ENCODE data around the gene ACOXL. TPM values are rescaled to one million over a fixed set of nuclear protein-coding genes. Genes with fewer than 3 reads are reported as not detected.

The ACOXL gene
- total RNA-seq, 4 donors from 2014 or later: 0.55 to 5.2 (median 1.1) TPM; not detected in 1

DNA sequence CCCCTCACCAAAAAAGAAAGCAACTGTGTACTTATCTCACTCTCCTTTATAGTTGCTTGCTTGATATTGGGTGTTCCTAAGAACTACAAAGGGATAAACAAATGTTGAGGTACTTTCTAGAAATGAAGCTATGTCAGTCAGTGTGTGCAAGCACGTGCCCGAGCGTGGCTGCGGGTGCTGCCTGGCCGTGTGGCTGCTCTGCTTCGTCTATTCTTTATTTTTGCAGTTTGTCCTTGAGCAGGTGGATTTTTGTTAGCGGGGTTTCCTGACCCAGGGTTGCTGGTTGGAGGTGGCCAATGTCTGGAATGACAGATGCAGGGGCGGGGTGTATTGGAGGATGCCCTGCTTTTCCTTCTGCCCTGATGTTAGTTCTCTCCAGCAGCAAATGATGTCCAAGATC lies 62.6 kb downstream of the ACOXL start:
- intact Hi-C loops (cut with DNase I; ENCODE audit: low total_unique reads) (no loop called here), in situ Hi-C loops (cut with MboI; ENCODE audit: low pct_ligation_motif_present in 1 of 4, low pct_unique_long_range_greater_than_20kb in 1 of 4, low sequenced_read_pairs in 3 of 4) (no loop called here)
- no peak overlapping the region for H3K4me3 ChIP-seq
- H3K9me3 ChIP-seq: no peaks in the 10 kb centered on the region
- H3K36me3 ChIP-seq: no peaks in the 10 kb centered on the region
- peaks cover 16% of the 10 kb centered on the region for H3K27me3 ChIP-seq
- WGBS, 2 donors (ENCODE audit: low coverage in 1 of 2): 87% methylated on average over 8 of the region's 8 CpGs; no CpG with 5 or more reads in 1 of the 2 donors
- no peak for DNase-seq
- TF ChIP-seq POLR2AphosphoS5 (IDR thresholded peaks at IDR 0.05) (no peak), EP300 (IDR thresholded peaks at IDR 0.05; ENCODE audit: low read depth) (no peak), POLR2A (IDR thresholded peaks at IDR 0.05) (no peak)
- TF ChIP-seq, protein P1, sequence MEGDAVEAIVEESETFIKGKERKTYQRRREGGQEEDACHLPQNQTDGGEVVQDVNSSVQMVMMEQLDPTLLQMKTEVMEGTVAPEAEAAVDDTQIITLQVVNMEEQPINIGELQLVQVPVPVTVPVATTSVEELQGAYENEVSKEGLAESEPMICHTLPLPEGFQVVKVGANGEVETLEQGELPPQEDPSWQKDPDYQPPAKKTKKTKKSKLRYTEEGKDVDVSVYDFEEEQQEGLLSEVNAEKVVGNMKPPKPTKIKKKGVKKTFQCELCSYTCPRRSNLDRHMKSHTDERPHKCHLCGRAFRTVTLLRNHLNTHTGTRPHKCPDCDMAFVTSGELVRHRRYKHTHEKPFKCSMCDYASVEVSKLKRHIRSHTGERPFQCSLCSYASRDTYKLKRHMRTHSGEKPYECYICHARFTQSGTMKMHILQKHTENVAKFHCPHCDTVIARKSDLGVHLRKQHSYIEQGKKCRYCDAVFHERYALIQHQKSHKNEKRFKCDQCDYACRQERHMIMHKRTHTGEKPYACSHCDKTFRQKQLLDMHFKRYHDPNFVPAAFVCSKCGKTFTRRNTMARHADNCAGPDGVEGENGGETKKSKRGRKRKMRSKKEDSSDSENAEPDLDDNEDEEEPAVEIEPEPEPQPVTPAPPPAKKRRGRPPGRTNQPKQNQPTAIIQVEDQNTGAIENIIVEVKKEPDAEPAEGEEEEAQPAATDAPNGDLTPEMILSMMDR (IDR thresholded peaks at IDR 0.05): no peak
- H3K27ac ChIP-seq: no peak overlapping the region
- H3K4me1 ChIP-seq: no peaks in the 10 kb centered on the region

GRCh38 chr2:110796716-110797301 lies 64.4 kb downstream of the ACOXL start:
- H3K36me3 ChIP-seq: no peaks in the 10 kb centered on the region
- H3K27me3 ChIP-seq: peaks cover 16% of the 10 kb centered on the region
- H3K4me1 ChIP-seq: no peaks in the 10 kb centered on the region
- no peak overlapping the region for H3K27ac ChIP-seq
- in situ Hi-C loops (cut with MboI; ENCODE audit: low pct_ligation_motif_present in 1 of 4, low pct_unique_long_range_greater_than_20kb in 1 of 4, low sequenced_read_pairs in 3 of 4): no loop called here
- no peaks in the 10 kb centered on the region for H3K9me3 ChIP-seq
- 56 to 69% methylated on average over 3 to 7 of the region's 7 CpGs for WGBS, 2 donors (ENCODE audit: low coverage in 1 of 2)
- no peak overlapping the region for H3K4me3 ChIP-seq
- DNase-seq: no peak
- TF ChIP-seq POLR2AphosphoS5 (IDR thresholded peaks at IDR 0.05): no peak
- no peak for TF ChIP-seq POLR2A (IDR thresholded peaks at IDR 0.05)
- TF ChIP-seq, protein P1 (IDR thresholded peaks at IDR 0.05): no peak
- TF ChIP-seq EP300 (IDR thresholded peaks at IDR 0.05; ENCODE audit: low read depth): no peak
- intact Hi-C loops (cut with DNase I; ENCODE audit: low total_unique reads): no loop called here

- H3K9me3 ChIP-seq: no peaks in the 10 kb centered on the region
- TF ChIP-seq POLR2AphosphoS5 (IDR thresholded peaks at IDR 0.05) (no peak), EP300 (IDR thresholded peaks at IDR 0.05; ENCODE audit: low read depth) (no peak)
- no peak overlapping the region for H3K27ac ChIP-seq
- no peaks in the 10 kb centered on the region for H3K4me1 ChIP-seq
- WGBS, 2 donors (ENCODE audit: low coverage in 1 of 2): 84% methylated on average over 3 of the region's 3 CpGs; no CpG with 5 or more reads in 1 of the 2 donors
- no peak for DNase-seq
- intact Hi-C loops (cut with DNase I; ENCODE audit: low total_unique reads) (no loop called here), in situ Hi-C loops (cut with MboI; ENCODE audit: low pct_ligation_motif_present in 1 of 4, low pct_unique_long_range_greater_than_20kb in 1 of 4, low sequenced_read_pairs in 3 of 4) (no loop called here)
- H3K36me3 ChIP-seq: no peaks in the 10 kb centered on the region
- peaks cover 8% of the 10 kb centered on the region for H3K27me3 ChIP-seq
- no peak overlapping the region for H3K4me3 ChIP-seq
These were observed 67.0 kb downstream of the ACOXL start for GRCh38 chr2:110799376-110799775.

GRCh38 chr2:110800611-110801402 lies 68.4 kb downstream of the ACOXL start:
- Histone ChIP-seq H3K27me3 (no peaks in the 10 kb centered on the region), H3K4me3 (no peak overlapping the region), H3K9me3 (no peaks in the 10 kb centered on the region), H3K36me3 (no peaks in the 10 kb centered on the region), H3K27ac (no peak overlapping the region), H3K4me1 (no peaks in the 10 kb centered on the region)
- in situ Hi-C loops (cut with MboI; ENCODE audit: low pct_ligation_motif_present in 1 of 4, low pct_unique_long_range_greater_than_20kb in 1 of 4, low sequenced_read_pairs in 3 of 4): loop anchor here in 2 of 4 donors (25.0 kb wide), 2 partner anchors 311 to 336 kb away; partner anchors contain the start of gene BCL2L11 (in 1 of the 2)
- WGBS, 2 donors (ENCODE audit: low coverage in 1 of 2): 60 to 88% methylated on average over 1 to 7 of the region's 7 CpGs
- DNase-seq: no peak
- intact Hi-C loops (cut with DNase I; ENCODE audit: low total_unique reads): no loop called here
- TF ChIP-seq, protein P1 (IDR thresholded peaks at IDR 0.05): no peak
- TF ChIP-seq POLR2A (IDR thresholded peaks at IDR 0.05) (no peak), EP300 (IDR thresholded peaks at IDR 0.05; ENCODE audit: low read depth) (no peak), POLR2AphosphoS5 (IDR thresholded peaks at IDR 0.05) (no peak)

All from transverse colon (tissue), 4 donors.